ENCODE measurements around the gene AOAH. TPM values are rescaled to one million over a fixed set of nuclear protein-coding genes. Genes with fewer than 3 reads are reported as not detected.

AOAH gene
- total RNA-seq, 1 experiment from 2014 or later: not detected

GRCh38 chr7:36752026-36752711, 27.9 kb upstream of the AOAH start:
- no peak for DNase-seq (ENCODE audit: low spot score)
- CTCF ChIA-PET: no interaction called here
- Histone ChIP-seq H3K36me3 (ENCODE audit: insufficient read depth, low read length, poor library complexity, severe bottlenecking) (no peaks in the 10 kb centered on the region), H3K4me1 (ENCODE audit: insufficient read depth, low read length, poor library complexity, severe bottlenecking) (no peaks in the 10 kb centered on the region), H3K4me3 (ENCODE audit: low read depth, low read length, poor library complexity, severe bottlenecking) (no peak overlapping the region), H3K27ac (ENCODE audit: low read depth, low read length, poor library complexity, severe bottlenecking) (no peak overlapping the region), H3K9me3 (ENCODE audit: low read depth, low read length, poor library complexity, severe bottlenecking) (no peaks in the 10 kb centered on the region), H3K27me3 (replicated peaks; ENCODE audit: insufficient read depth, low read depth, low read length, poor library complexity) (no peaks in the 10 kb centered on the region)
- TF ChIP-seq CTCF (conservative IDR thresholded peaks at IDR 0.05; ENCODE audit: low read depth, low read length): no peak
- no peak for TF ChIP-seq EZH2 (IDR thresholded peaks at IDR 0.05; ENCODE audit: borderline replicate concordance, low read depth, low read length, poor library complexity, severe bottlenecking)
- POLR2A ChIA-PET (ENCODE audit: low non-redundant PET): no interaction called here
- intact Hi-C loops (cut with micrococcal nuclease; ENCODE audit: unreplicated experiment): no loop called here
- BruUV-seq (replicated peaks): no TSS peak

- H3K9me3 ChIP-seq (ENCODE audit: low read depth, low read length, poor library complexity, severe bottlenecking): no peaks in the 10 kb centered on the region
- no TSS peak for BruUV-seq (replicated peaks)
- H3K4me3 ChIP-seq (ENCODE audit: low read depth, low read length, poor library complexity, severe bottlenecking): no peak overlapping the region
- H3K36me3 ChIP-seq (ENCODE audit: insufficient read depth, low read length, poor library complexity, severe bottlenecking): no peaks in the 10 kb centered on the region
- TF ChIP-seq EZH2 (IDR thresholded peaks at IDR 0.05; ENCODE audit: borderline replicate concordance, low read depth, low read length, poor library complexity, severe bottlenecking) (no peak), CTCF (conservative IDR thresholded peaks at IDR 0.05; ENCODE audit: low read depth, low read length) (no peak)
- ChIA-PET POLR2A (ENCODE audit: low non-redundant PET) (no interaction called here), CTCF (no interaction called here)
- H3K4me1 ChIP-seq (ENCODE audit: insufficient read depth, low read length, poor library complexity, severe bottlenecking): no peaks in the 10 kb centered on the region
- intact Hi-C loops (cut with micrococcal nuclease; ENCODE audit: unreplicated experiment): no loop called here
- no peaks in the 10 kb centered on the region for H3K27me3 ChIP-seq (replicated peaks; ENCODE audit: insufficient read depth, low read depth, low read length, poor library complexity)
- no peak for DNase-seq (ENCODE audit: low spot score)
- no peak overlapping the region for H3K27ac ChIP-seq (ENCODE audit: low read depth, low read length, poor library complexity, severe bottlenecking)
Observed at GRCh38 chr7:36750451-36750850, 26.2 kb upstream of the AOAH start.

- no peaks in the 10 kb centered on the region for H3K4me1 ChIP-seq (ENCODE audit: insufficient read depth, low read length, poor library complexity, severe bottlenecking)
- intact Hi-C loops (cut with micrococcal nuclease; ENCODE audit: unreplicated experiment): no loop called here
- H3K36me3 ChIP-seq (ENCODE audit: insufficient read depth, low read length, poor library complexity, severe bottlenecking): no peaks in the 10 kb centered on the region
- no peak for DNase-seq (ENCODE audit: low spot score)
- no TSS peak for BruUV-seq (replicated peaks)
- H3K4me3 ChIP-seq (ENCODE audit: low read depth, low read length, poor library complexity, severe bottlenecking): no peak overlapping the region
- ChIA-PET POLR2A (ENCODE audit: low non-redundant PET) (no interaction called here), CTCF (no interaction called here)
- no peak overlapping the region for H3K27ac ChIP-seq (ENCODE audit: low read depth, low read length, poor library complexity, severe bottlenecking)
- no peaks in the 10 kb centered on the region for H3K9me3 ChIP-seq (ENCODE audit: low read depth, low read length, poor library complexity, severe bottlenecking)
- no peak for TF ChIP-seq CTCF (conservative IDR thresholded peaks at IDR 0.05; ENCODE audit: low read depth, low read length)
- no peak for TF ChIP-seq EZH2 (IDR thresholded peaks at IDR 0.05; ENCODE audit: borderline replicate concordance, low read depth, low read length, poor library complexity, severe bottlenecking)
- no peaks in the 10 kb centered on the region for H3K27me3 ChIP-seq (replicated peaks; ENCODE audit: insufficient read depth, low read depth, low read length, poor library complexity)
Observed at GRCh38 chr7:36749282-36749960, 25.1 kb upstream of the AOAH start.
